ENCODE data around the gene GPSM3.

DNA sequence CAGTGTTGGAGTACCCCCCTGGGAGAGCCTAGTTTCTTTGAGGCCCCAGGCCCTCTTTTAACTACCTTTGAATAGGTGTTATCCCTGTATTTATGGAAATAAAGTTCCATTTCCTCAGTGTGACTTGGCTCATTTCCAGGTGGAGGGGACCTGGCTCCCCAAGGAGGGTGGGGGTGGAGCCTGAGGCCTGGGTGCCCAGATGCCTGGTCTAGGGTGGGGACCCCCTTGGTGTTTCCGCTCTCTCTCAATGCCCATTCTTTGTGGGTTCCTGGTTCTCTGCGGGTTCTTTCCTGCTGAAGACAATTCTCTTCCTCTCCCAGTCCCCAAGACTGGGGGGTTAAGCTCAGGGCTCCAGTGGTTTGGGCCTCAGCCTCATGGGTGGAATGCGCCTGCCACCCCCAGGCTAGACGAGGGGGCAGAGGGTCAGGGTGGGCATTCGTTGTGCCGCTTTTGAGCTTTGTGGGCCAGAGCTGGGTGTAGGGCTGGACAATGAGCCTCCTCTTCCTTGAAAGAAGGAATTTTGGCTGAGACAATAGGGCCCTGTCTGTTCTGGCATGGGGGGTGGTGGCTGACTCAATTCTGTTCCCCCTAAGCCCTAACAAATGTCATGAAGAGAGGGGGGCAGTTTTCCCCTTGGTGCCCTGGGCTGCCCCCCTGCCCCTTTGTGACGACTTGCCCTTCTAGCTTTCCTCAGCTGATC is 28.7 kb downstream of the GPSM3 start:
- no peak for TF ChIP-seq CTCF (IDR thresholded peaks at IDR 0.05)
- TF ChIP-seq POLR2AphosphoS5 (IDR thresholded peaks at IDR 0.05), result peak; percentile 7 to 14
- TF ChIP-seq POLR2A (IDR thresholded peaks at IDR 0.05; ENCODE audit: low read depth), result no peak
